ACC112 (cell line): ENCODE data around the gene SLC18A2.

Experiments used
- H2AFZ ChIP-seq: fragments of 200-600 bp; sonication (generic); one replicate; pipeline ENCODE4 v1.6.0; 2017; ENCODE audit warnings: antibody characterized with exemption, low read length; ENCODE audit not compliant: unreplicated experiment
- H3K27ac ChIP-seq: fragments of 200-600 bp; sonication (generic); 2 replicates; pipeline ENCODE4 v1.5.1; 2014; ENCODE audit warnings: low read depth, mild to moderate bottlenecking, antibody characterized with exemption, low read length, moderate library complexity
- H3K27me3 ChIP-seq: fragments of 200-600 bp; sonication (generic); 2 replicates; pipeline ENCODE4 v1.6.1; 2014; ENCODE audit warnings: mild to moderate bottlenecking, antibody characterized with exemption, low read length, moderate library complexity, mixed read lengths; ENCODE audit not compliant: insufficient read depth
- H3K36me3 ChIP-seq: fragments of 200-600 bp; sonication (generic); 2 replicates; pipeline ENCODE4 v1.6.1; 2016; ENCODE audit warnings: mild to moderate bottlenecking, antibody characterized with exemption, low read length, moderate library complexity, mixed read lengths; ENCODE audit not compliant: insufficient read depth
- H3K4me1 ChIP-seq: fragments of 200-600 bp; sonication (generic); one replicate; pipeline ENCODE4 v1.6.1; 2016; ENCODE audit warnings: low read length, mixed read lengths; ENCODE audit not compliant: insufficient read depth, unreplicated experiment, control insufficient read depth
- H3K4me3 ChIP-seq: fragments of 200-600 bp; sonication (generic); 2 replicates; pipeline ENCODE4 v1.5.1; 2014; ENCODE audit warnings: mild to moderate bottlenecking, low read depth, low read length
- H3K79me2 ChIP-seq: fragments of 200-600 bp; sonication (generic); one replicate; pipeline ENCODE4 v1.6.0; 2016; ENCODE audit warnings: low read length; ENCODE audit not compliant: control insufficient read depth, unreplicated experiment, insufficient read depth

SLC18A2 gene

GRCh38 chr10:117253908-117254307 is 13.0 kb downstream of the SLC18A2 start:
- H3K79me2 ChIP-seq = no peaks in the 10 kb centered on the region
- no peak overlapping the region for H3K4me3 ChIP-seq
- H2AFZ ChIP-seq = no peak overlapping the region
- peaks cover 89% of the 10 kb centered on the region for H3K27me3 ChIP-seq
- no peaks in the 10 kb centered on the region for H3K36me3 ChIP-seq
- no peak overlapping the region for H3K27ac ChIP-seq
- H3K4me1 ChIP-seq = no peaks in the 10 kb centered on the region

- Histone ChIP-seq H3K27me3 (peaks cover 89% of the 10 kb centered on the region), H2AFZ (no peak overlapping the region), H3K79me2 (no peaks in the 10 kb centered on the region), H3K4me1 (no peaks in the 10 kb centered on the region), H3K36me3 (no peaks in the 10 kb centered on the region), H3K4me3 (no peak overlapping the region), H3K27ac (no peak overlapping the region)
Observed at GRCh38 chr10:117254338-117254737, 13.4 kb downstream of the SLC18A2 start.

- H3K27me3 ChIP-seq = peaks cover 89% of the 10 kb centered on the region
- no peak overlapping the region for H3K4me3 ChIP-seq
- H3K79me2 ChIP-seq = no peaks in the 10 kb centered on the region
- H3K36me3 ChIP-seq = no peaks in the 10 kb centered on the region
- no peak overlapping the region for H3K27ac ChIP-seq
- H3K4me1 ChIP-seq = no peaks in the 10 kb centered on the region
- no peak overlapping the region for H2AFZ ChIP-seq
Observed at GRCh38 chr10:117254774-117255735, 14.1 kb downstream of the SLC18A2 start.

DNA sequence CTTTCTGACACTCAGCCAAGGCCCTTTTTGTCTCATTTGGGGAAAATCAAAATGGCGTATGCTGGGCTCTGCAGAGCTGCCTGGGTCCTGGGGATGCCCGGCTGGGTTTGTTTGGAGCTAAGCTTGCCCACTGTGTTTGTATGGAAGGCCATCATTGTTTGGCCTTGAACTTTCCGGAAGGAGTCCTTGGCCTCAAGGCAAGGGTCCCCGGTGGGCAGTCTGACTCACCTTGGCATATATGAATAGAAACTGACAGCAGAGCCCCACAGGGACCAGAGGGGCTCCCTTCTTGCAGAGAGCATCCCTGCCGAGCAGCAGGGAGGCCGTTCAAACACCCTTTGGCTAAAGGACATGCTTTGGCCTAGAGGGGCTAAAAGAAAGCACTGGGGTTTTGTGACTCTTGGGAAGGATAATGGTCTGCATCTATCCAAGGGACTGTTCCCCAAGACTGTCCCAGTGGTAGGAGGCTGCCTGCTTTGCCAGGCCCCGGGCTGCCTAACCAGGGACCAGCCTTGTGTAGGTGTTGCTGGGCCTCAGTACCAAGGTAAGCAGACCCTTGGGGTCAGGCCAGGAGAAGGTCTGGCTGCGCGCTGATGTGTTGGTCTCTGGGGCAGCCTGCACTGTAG is 15.0 kb downstream of the SLC18A2 start:
- H3K4me3 ChIP-seq = no peak overlapping the region
- no peaks in the 10 kb centered on the region for H3K4me1 ChIP-seq
- no peaks in the 10 kb centered on the region for H3K36me3 ChIP-seq
- H3K27ac ChIP-seq = no peak overlapping the region
- peaks cover 89% of the 10 kb centered on the region for H3K27me3 ChIP-seq
- H3K79me2 ChIP-seq = no peaks in the 10 kb centered on the region
- no peak overlapping the region for H2AFZ ChIP-seq

DNA sequence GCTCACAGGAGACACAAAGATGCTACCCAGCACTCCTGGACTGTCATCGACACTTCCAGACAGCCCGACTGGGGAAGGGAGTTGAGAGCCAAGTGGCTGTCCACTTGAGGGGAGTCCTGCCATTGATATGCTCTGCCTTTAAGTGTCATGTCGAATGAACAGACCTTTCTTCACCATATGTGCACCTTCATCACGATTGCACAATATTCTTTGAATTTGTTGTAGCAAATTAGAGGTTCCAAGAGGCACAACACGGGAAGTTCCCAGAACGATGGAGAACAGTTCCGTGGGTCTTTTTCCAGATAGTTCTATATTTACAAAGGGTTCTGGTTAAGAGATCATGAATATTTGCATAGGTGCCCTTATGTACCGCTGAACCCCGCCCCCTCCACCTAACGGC is 16.0 kb downstream of the SLC18A2 start:
- no peaks in the 10 kb centered on the region for H3K4me1 ChIP-seq
- peaks cover 91% of the 10 kb centered on the region for H3K27me3 ChIP-seq
- no peak overlapping the region for H2AFZ ChIP-seq
- H3K79me2 ChIP-seq = no peaks in the 10 kb centered on the region
- no peak overlapping the region for H3K4me3 ChIP-seq
- no peaks in the 10 kb centered on the region for H3K36me3 ChIP-seq
- H3K27ac ChIP-seq = no peak overlapping the region

- Histone ChIP-seq H3K27ac (no peak overlapping the region), H3K79me2 (no peaks in the 10 kb centered on the region), H2AFZ (no peak overlapping the region), H3K4me1 (no peaks in the 10 kb centered on the region), H3K27me3 (peaks cover 92% of the 10 kb centered on the region), H3K4me3 (no peak overlapping the region), H3K36me3 (no peaks in the 10 kb centered on the region)
Observed at GRCh38 chr10:117257721-117258120, 16.8 kb downstream of the SLC18A2 start.

DNA sequence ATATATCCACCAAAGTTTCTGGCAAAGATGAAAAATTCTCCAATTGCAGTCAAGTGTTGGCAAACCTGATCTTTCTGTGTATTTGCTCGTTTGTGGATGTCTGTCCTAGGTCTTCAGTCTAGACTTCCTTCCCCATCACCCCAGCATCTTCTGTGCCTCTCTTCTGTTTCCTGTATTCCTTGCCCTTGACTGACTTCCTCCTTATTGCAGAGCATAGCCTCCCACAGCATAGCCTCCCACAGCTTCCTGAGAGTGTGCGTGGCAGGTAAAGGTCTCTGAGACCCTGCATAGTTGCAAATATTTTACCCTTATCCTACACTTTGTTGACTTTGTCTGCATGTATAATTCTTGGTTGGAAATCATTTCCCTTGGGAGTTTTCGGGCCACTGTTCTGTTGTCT is 18.4 kb downstream of the SLC18A2 start:
- H2AFZ ChIP-seq = no peak overlapping the region
- no peaks in the 10 kb centered on the region for H3K79me2 ChIP-seq

DNA sequence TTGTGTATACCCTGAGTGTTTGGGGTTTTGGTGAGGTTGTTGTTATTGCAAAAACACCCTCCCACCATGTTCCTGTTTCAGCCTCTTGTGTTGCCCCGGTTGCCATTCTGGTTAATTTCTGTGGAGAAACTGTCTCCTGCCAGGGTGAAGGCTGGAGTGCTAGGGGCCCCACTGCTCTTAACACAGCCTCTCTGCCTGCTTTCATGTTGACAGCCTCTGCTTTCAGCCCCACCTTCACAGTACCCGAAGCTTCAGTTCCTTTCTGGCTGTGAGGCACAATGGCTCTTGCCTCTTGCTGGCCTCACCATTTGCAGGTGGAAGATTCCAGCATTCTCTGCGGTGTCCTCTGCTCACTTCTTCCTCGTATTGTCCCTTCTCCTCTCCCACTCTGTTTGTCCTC is 19.2 kb downstream of the SLC18A2 start:
- no peak overlapping the region for H3K4me3 ChIP-seq
- peaks cover 78% of the 10 kb centered on the region for H3K27me3 ChIP-seq
- H3K4me1 ChIP-seq = no peaks in the 10 kb centered on the region
- no peak overlapping the region for H3K27ac ChIP-seq
- no peak overlapping the region for H2AFZ ChIP-seq
- H3K79me2 ChIP-seq = no peaks in the 10 kb centered on the region
- H3K36me3 ChIP-seq = no peaks in the 10 kb centered on the region

More for the DNA sequence above, 18.4 kb downstream of the SLC18A2 start:
- Histone ChIP-seq H3K4me3 (no peak overlapping the region), H3K36me3 (no peaks in the 10 kb centered on the region), H3K27ac (no peak overlapping the region), H3K4me1 (no peaks in the 10 kb centered on the region), H3K27me3 (peaks cover 86% of the 10 kb centered on the region)

DNA sequence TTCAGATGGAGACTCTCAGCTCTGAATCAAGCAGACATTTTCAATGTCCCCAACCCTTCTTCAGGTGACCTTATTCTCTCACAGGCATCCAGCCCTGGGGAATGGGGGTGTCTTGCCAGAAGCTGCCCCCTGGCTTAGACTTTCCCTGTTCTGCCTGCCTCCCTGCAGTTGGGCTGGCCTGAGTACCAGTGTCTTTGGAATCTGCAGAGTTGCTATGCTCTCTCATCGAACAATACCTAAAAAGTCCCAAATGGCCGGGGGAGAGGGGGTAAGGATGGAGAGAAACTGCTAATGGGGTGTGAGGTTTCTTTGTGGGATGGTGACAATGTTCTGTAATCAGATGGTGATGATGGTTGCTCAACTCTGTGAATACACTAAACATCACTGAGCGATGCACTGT is 20.6 kb downstream of the SLC18A2 start:
- Histone ChIP-seq H3K4me3 (no peak overlapping the region), H3K36me3 (no peaks in the 10 kb centered on the region), H2AFZ (no peak overlapping the region), H3K4me1 (no peaks in the 10 kb centered on the region), H3K27ac (no peak overlapping the region), H3K79me2 (no peaks in the 10 kb centered on the region), H3K27me3 (peaks cover 66% of the 10 kb centered on the region)

DNA sequence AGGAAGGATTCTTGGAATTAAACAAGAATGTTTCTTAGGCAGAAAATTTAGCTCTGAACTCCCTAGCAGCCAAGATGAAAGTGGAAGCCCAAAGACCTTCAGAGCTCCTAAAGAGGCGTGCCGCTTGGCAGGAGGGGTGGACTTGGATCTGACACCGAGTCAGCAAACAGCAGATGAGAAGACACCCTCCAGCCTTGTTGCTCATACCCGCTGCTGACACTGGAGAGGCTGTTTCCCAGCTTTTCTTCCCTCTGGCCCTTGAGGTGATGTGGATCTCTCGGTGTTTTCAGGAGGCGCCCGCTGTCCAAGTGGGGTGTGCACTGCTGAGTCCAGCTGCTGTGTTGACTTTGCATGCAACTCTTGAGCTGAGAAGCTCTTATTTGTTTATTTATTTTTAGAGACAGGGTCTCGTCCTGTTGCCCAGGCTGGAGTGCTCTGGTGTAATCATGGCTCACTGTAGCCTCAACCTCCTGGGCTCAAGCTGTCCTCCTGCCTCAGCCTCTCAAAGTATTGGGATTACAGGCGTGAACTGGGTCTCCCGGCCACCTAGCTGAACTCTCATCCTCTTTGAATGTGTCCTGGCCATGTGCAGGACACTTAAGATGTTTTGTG is 21.5 kb downstream of the SLC18A2 start:
- Histone ChIP-seq H3K27me3 (peaks cover 58% of the 10 kb centered on the region), H2AFZ (no peak overlapping the region), H3K36me3 (no peaks in the 10 kb centered on the region), H3K27ac (no peak overlapping the region), H3K4me1 (no peaks in the 10 kb centered on the region), H3K4me3 (no peak overlapping the region), H3K79me2 (no peaks in the 10 kb centered on the region)
